GM21390 (cell line): Measurements from ENCODE around the gene PAQR6.

ENCODE experiments used
- ATAC-seq: cut with Tn5 transposase; IDR thresholded peaks from one replicate; pipeline ENCODE4 v1.9.1; 2021; ENCODE audit not compliant: unreplicated experiment

The PAQR6 gene

DNA sequence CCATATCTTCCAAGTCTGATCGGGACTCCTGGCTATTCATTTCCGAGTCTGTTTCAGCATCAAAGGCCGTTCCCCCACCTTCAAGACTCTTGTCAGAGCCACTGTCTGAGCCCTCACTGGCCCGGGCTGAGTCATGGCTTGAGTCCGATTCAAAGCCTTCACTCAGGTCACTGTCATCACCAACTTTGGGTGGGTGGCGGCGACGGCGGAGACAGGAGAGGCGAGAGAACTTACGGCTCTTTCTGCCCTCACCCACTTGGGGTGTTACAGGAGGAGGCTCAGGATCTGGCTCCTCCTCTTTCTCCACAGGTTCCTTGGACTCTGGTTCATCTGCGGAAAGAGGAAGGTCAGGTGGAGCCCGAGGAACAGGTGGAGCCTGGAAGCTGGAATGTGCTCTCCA lies 18.2 kb upstream of the PAQR6 start:
- ATAC-seq = no peak

GRCh38 chr1:156263288-156263655 lies 15.4 kb upstream of the PAQR6 start:
- ATAC-seq = no peak

- ATAC-seq = no peak
These were observed 14.8 kb upstream of the PAQR6 start for GRCh38 chr1:156262461-156263287.

DNA sequence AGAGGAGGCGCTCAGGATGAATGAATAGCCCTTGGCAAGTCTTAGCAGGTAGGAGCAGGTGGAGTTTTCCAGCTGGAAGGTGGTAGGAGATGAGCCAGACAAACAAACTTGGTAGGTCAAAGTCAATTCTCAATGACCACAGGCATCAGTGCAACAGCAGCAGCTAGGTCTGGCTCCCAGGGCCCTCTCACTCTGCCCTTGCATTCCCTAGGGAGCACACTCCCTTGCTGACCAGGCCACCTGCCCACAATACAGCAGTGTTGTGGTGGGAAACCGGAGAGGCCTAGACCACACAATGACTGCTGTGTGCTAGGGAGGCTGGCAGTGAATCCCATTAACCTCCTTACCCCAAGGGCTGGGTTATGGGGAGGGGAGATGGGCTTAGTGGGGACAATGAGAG lies 13.0 kb upstream of the PAQR6 start:
- no peak for ATAC-seq

- ATAC-seq = no peak
These were observed 11.9 kb upstream of the PAQR6 start for GRCh38 chr1:156259805-156260204.

- no peak for ATAC-seq
These were observed 11.0 kb upstream of the PAQR6 start for GRCh38 chr1:156258859-156259258.

GRCh38 chr1:156257711-156258110 lies 9.9 kb upstream of the PAQR6 start:
- no peak for ATAC-seq

DNA sequence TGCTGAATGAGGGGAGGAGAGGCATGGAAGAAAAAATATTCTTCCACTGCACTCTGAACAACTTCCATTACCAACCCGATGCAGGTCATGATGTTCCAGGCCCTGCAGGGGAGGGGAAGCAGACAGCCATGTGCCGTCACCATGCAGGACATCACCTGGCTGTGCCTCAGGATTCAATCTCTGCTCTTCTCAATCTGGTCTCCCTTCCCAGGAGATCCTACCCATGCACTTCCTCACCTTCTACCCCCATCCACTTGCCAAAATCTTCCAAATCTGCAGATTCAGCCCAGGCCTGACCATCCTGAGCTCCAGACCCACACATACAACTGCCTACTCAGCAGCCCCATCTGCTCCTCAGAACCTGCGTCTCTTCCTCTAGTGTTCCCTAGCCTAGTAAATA lies 5.8 kb upstream of the PAQR6 start:
- ATAC-seq = no peak

GRCh38 chr1:156251527-156251926 lies 3.7 kb upstream of the PAQR6 start:
- ATAC-seq = no peak

DNA sequence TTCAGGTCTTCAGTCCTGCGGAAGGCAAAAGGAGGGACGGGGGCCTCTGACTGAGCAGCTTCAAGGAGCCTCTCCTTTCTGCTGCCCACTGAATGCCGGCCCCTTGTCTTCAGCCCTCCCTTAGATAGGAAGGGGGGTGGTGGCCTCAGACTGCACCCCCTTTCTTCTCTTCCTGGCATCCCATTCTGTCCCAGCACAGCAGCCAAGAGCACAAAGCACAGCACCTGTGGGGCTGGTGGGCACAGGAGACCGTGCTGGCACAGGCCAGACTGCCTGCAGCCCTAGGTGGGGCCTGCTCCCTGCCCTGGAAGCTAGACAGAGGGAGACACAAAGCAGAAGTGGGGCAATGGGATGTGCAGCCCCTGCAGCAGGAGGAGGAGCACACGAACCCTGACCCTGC lies 1.7 kb upstream of the PAQR6 start:
- ATAC-seq = no peak

- no peak for ATAC-seq
These were observed 447 bp upstream of the PAQR6 start for GRCh38 chr1:156248323-156248683.

GRCh38 chr1:156246781-156247459 lies 936 bp downstream of the PAQR6 start:
- ATAC-seq = no peak

DNA sequence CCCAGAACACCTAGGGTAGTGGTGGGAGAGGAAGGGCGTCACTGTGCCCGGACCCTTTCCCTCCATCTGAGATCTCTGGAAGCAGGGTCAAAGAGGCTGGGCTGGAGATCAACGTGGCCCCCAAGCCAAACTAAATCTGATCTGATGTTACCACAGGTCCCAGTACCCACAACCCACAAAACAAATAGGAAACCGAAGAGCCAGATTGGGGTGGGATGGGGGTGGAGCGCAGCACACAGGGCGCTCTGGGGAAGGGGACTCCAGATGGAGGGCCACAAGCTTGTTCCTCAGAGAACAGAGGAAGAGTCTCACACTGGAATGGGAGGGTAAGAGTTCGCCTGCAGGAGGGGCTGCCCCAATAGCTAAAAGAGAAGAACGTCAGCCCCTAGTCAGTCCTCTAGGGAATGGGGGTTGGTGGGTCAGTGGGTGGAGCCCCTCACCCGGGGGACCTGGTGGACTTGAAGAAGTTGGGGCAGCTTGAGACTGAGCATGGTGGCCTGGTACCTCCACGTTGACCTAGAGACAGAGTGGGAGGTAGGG lies 1.5 kb downstream of the PAQR6 start:
- ATAC-seq = no peak

- no peak for ATAC-seq
These were observed 2.2 kb downstream of the PAQR6 start for GRCh38 chr1:156245451-156246232.

DNA sequence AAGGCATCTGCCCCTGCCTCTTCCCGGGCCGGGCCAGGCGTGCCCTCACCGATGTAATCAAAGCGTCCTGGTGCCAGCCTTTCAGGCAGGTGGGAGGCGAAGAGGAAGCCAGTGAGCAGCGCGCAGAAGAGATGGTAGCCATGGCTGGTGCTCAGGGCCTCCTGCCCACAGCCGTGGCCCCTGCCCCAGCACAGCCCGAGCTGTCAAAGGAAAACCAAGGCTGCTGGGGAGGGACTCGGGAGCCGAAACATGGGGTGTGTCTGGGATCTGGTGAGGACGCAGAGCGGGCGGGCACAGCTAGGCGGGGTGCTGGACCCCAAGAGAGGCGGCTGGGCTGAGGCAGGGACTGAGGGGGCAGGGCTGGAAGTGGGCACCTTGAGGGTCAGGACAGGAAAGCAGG lies 3.1 kb downstream of the PAQR6 start:
- no peak for ATAC-seq

GRCh38 chr1:156244126-156244525 lies 3.7 kb downstream of the PAQR6 start:
- ATAC-seq = no peak

DNA sequence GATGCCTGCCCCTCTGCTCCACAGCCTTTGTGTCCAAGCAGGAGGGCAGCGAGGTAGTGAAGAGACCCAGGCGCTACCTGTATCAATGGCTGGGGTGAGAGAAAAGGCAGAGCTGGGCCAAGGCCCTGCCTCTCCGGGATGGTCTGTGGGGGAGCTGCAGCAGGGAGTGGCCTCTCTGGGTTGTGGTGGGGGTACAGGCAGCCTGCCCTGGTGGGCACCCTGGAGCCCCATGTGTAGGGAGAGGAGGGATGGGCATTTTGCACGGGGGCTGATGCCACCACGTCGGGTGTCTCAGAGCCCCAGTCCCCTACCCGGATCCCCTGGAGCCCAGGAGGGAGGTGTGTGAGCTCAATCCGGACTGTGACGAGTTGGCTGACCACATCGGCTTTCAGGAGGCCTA lies 5.1 kb downstream of the PAQR6 start:
- no peak for ATAC-seq

GRCh38 chr1:156241926-156242325 lies 5.9 kb downstream of the PAQR6 start, which contains the start of gene BGLAP:
Gene BGLAP, plus strand, starts transcription at chr1:156242184. Its CDS starts 48 bp downstream, at chr1:156242232.
- no peak for ATAC-seq

DNA sequence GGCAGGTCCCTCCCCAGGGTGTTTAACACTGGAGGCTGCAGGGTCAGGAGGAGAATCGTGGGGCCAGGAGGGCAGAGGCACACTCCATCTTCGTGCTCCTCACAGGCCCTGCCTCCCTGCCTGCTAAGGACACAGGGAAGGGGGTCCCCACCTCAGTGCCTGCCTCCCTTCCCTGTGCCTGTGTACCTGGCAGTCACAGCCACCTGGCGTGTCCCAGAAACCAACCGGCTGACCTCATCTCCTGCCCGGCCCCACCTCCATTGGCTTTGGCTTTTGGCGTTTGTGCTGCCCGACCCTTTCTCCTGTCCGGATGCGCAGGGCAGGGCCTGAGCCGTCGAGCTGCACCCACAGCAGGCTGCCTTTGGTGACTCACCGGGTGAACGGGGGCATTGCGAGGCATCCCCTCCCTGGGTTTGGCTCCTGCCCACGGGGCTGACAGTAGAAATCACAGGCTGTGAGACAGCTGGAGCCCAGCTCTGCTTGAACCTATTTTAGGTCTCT lies 6.5 kb downstream of the PAQR6 start:
- no peak for ATAC-seq

DNA sequence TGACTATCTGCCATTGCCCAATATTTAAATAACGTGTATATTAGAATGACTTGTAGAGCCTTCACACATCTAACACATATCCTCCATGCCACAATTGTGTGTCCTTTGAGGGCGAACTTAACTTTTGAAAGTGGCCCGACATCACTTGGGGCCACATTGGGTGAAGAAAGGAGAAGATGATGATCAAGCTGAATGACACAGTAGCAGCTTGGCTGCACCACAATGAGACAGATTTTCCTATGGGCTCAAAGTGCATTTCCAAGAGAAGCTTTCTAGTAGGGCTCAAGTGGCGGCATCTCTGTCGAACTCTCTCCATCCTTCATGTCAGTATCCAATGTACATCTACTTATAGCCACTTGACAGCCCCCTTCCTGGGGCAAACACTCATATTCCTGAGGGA lies 9.6 kb downstream of the PAQR6 start:
- no peak for ATAC-seq

DNA sequence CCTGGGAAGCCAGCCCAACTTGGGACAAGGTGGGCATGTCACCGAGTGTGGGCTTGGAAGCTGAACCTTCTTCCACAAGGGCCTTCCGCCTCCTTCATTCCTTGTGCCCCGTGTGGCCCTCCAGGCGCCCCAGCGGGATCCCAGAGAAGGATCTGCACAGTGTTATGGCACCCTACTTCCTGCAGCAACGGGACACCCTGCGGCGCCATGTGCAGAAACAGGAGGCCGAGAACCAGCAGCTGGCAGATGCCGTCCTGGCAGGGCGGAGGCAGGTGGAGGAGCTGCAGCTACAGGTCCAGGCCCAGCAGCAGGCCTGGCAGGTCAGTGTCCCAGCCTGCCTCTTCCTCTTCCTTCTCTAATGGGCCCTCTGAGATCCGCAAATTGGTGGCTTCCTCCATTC lies 11.7 kb downstream of the PAQR6 start:
- no peak for ATAC-seq
